Neuron (in vitro differentiated cells): ENCODE measurements around the gene TOGARAM2.
"Not testable (repeated sequence)": the region's sequence is repeated elsewhere in the genome, so short reads cannot be mapped to it uniquely, and the experiment has no call there.

ENCODE experiments used
- H2AFZ ChIP-seq: one replicate; pipeline ENCODE4 v1.6.1; 2013; ENCODE audit warnings: low read depth, mild to moderate bottlenecking, inconsistent platforms, low read length, moderate library complexity
- H3K27me3 ChIP-seq: one replicate; pipeline ENCODE4 v1.6.1; 2013; ENCODE audit warnings: low read length; ENCODE audit not compliant: insufficient read depth
- H3K36me3 ChIP-seq: one replicate; pipeline ENCODE4 v1.6.1; 2013; ENCODE audit warnings: low read length; ENCODE audit not compliant: insufficient read depth
- H3K4me1 ChIP-seq: one replicate; pipeline ENCODE4 v1.6.1; 2013; ENCODE audit warnings: low read length; ENCODE audit not compliant: insufficient read depth
- H3K4me3 ChIP-seq: 2 replicates; pipeline ENCODE4 v1.5.1; 2013; ENCODE audit warnings: mild to moderate bottlenecking, low read length, moderate library complexity
- H3K9me3 ChIP-seq: one replicate; pipeline ENCODE4 v1.6.1; 2013; ENCODE audit warnings: low read length

Gene TOGARAM2

GRCh38 chr2:29071032-29071975 lies 90.2 kb downstream of the TOGARAM2 start:
- Histone ChIP-seq H3K27me3 (no peaks in the 10 kb centered on the region), H2AFZ (no peak overlapping the region), H3K4me1 (peaks cover 19% of the 10 kb centered on the region), H3K4me3 (no peak overlapping the region), H3K36me3 (no peaks in the 10 kb centered on the region), H3K9me3 (no peaks in the 10 kb centered on the region)

- no peaks in the 10 kb centered on the region for H3K9me3 ChIP-seq
- no peak overlapping the region for H2AFZ ChIP-seq
- H3K36me3 ChIP-seq, result no peaks in the 10 kb centered on the region
- no peak overlapping the region for H3K4me3 ChIP-seq
- H3K4me1 ChIP-seq, result peaks cover 23% of the 10 kb centered on the region
- no peaks in the 10 kb centered on the region for H3K27me3 ChIP-seq
Observed at GRCh38 chr2:29072251-29072650, 91.2 kb downstream of the TOGARAM2 start.

GRCh38 chr2:29072971-29073725 lies 92.0 kb downstream of the TOGARAM2 start:
- Histone ChIP-seq H3K9me3 (no peaks in the 10 kb centered on the region), H3K4me1 (peaks cover 22% of the 10 kb centered on the region), H3K27me3 (no peaks in the 10 kb centered on the region), H2AFZ (no peak overlapping the region), H3K36me3 (no peaks in the 10 kb centered on the region), H3K4me3 (no peak overlapping the region)

GRCh38 chr2:29073933-29074332 lies 92.8 kb downstream of the TOGARAM2 start:
- Histone ChIP-seq H2AFZ (no peak overlapping the region), H3K36me3 (no peaks in the 10 kb centered on the region), H3K4me1 (peaks cover 19% of the 10 kb centered on the region)

GRCh38 chr2:29074411-29074810 lies 93.3 kb downstream of the TOGARAM2 start, which contains the start of gene PCARE:
Gene PCARE, minus strand, starts transcription at chr2:29074523. Its CDS starts 262 bp downstream, at chr2:29074261.
- Histone ChIP-seq H3K9me3 (peaks cover 4% of the 10 kb centered on the region), H3K27me3 (no peaks in the 10 kb centered on the region), H3K4me3 (no peak within 1 kb of the TSS), H3K36me3 (no peaks in the 10 kb centered on the region), H2AFZ (no peak within 1 kb of the TSS), H3K4me1 (peaks cover 19% of the 10 kb centered on the region)

More at GRCh38 chr2:29073933-29074332, 92.8 kb downstream of the TOGARAM2 start:
- H3K9me3 ChIP-seq, result no peaks in the 10 kb centered on the region
- H3K4me3 ChIP-seq, result no peak overlapping the region
- no peaks in the 10 kb centered on the region for H3K27me3 ChIP-seq

- Histone ChIP-seq H3K36me3 (no peaks in the 10 kb centered on the region), H3K27me3 (no peaks in the 10 kb centered on the region), H2AFZ (no peak overlapping the region), H3K9me3 (peaks cover 16% of the 10 kb centered on the region), H3K4me1 (peaks cover 19% of the 10 kb centered on the region), H3K4me3 (no peak overlapping the region)
Observed at GRCh38 chr2:29075894-29076705, 95.0 kb downstream of the TOGARAM2 start.

- Histone ChIP-seq H3K36me3 (no peaks in the 10 kb centered on the region), H2AFZ (no peak overlapping the region)
Observed at GRCh38 chr2:29079887-29080286, 98.8 kb downstream of the TOGARAM2 start.

GRCh38 chr2:29080886-29081743 lies 100.0 kb downstream of the TOGARAM2 start:
- Histone ChIP-seq H2AFZ (no peak overlapping the region), H3K36me3 (no peaks in the 10 kb centered on the region), H3K27me3 (no peaks in the 10 kb centered on the region), H3K9me3 (peaks cover 16% of the 10 kb centered on the region), H3K4me1 (peaks cover 6% of the 10 kb centered on the region), H3K4me3 (no peak overlapping the region)

More at GRCh38 chr2:29079887-29080286, 98.8 kb downstream of the TOGARAM2 start:
- Histone ChIP-seq H3K4me1 (peaks cover 15% of the 10 kb centered on the region), H3K9me3 (peaks cover 16% of the 10 kb centered on the region), H3K27me3 (no peaks in the 10 kb centered on the region), H3K4me3 (no peak overlapping the region)

GRCh38 chr2:29082804-29083495 lies 101.9 kb downstream of the TOGARAM2 start:
- Histone ChIP-seq H3K4me3 (no peak overlapping the region), H3K4me1 (no peaks in the 10 kb centered on the region), H3K36me3 (no peaks in the 10 kb centered on the region), H3K9me3 (peaks cover 16% of the 10 kb centered on the region), H3K27me3 (no peaks in the 10 kb centered on the region), H2AFZ (no peak overlapping the region)

- no peaks in the 10 kb centered on the region for H3K27me3 ChIP-seq
- H2AFZ ChIP-seq, result no peak overlapping the region
- no peak overlapping the region for H3K4me3 ChIP-seq
- no peaks in the 10 kb centered on the region for H3K4me1 ChIP-seq
- no peaks in the 10 kb centered on the region for H3K36me3 ChIP-seq
- H3K9me3 ChIP-seq, result peaks cover 10% of the 10 kb centered on the region
Observed at GRCh38 chr2:29084554-29084953, 103.5 kb downstream of the TOGARAM2 start.

- H3K4me1 ChIP-seq, H3K4me3 ChIP-seq, H3K27me3 ChIP-seq, H3K9me3 ChIP-seq, H2AFZ ChIP-seq, H3K36me3 ChIP-seq: not testable (repeated sequence)
Observed at GRCh38 chr2:29090311-29090710, 109.2 kb downstream of the TOGARAM2 start.
